ENCODE results near the gene PAQR9. TPM values are rescaled to one million over a fixed set of nuclear protein-coding genes. Genes with fewer than 3 reads are reported as not detected.

PAQR9 gene
- total and polyA plus RNA-seq, 7 donors: not detected

- Histone ChIP-seq H3K4me3 (peak overlapping the region; percentile 64 to 95 (median 94)), H3K27ac (peak overlapping the region in 2 of 4 donors; percentile 93 to 95), H3K4me1 (peaks cover 0 to 49% (median 36%) of the 10 kb centered on the region in 4 donors), H3K27me3 (no peaks in the 10 kb centered on the region), H3K9me3 (no peaks in the 10 kb centered on the region), H3K36me3 (no peaks in the 10 kb centered on the region)
- no peak for DNase-seq
- TF ChIP-seq EP300 (IDR thresholded peaks at IDR 0.05) (no peak), POLR2AphosphoS5 (IDR thresholded peaks at IDR 0.05) (no peak), CTCF (IDR thresholded peaks at IDR 0.05) (no peak)
- intact Hi-C loops (cut with DNase I): loop anchor here (5.0 kb wide), 4 partner anchors 280 to 970 kb away; partner anchors contain the start of genes ATR, DIPK2A, TRPC1 and XRN1
- WGBS, 2 donors: 2 to 5% methylated on average over 9 of the region's 9 CpGs
Measured at GRCh38 chr3:143002727-143003126, 39.3 kb upstream of the PAQR9 start.

- Histone ChIP-seq H3K4me3 (peak overlapping the region; percentile 64 to 95 (median 94)), H3K9me3 (no peaks in the 10 kb centered on the region), H3K4me1 (peaks cover 0 to 49% (median 36%) of the 10 kb centered on the region in 4 donors), H3K27me3 (no peaks in the 10 kb centered on the region), H3K27ac (peak overlapping the region; percentile 91 to 95 (median 92)), H3K36me3 (no peaks in the 10 kb centered on the region)
- intact Hi-C loops (cut with DNase I): loop anchor here (5.0 kb wide), 4 partner anchors 280 to 970 kb away; partner anchors contain the start of genes ATR, DIPK2A, TRPC1 and XRN1
- TF ChIP-seq POLR2AphosphoS5 (IDR thresholded peaks at IDR 0.05) (no peak), POLR2A (IDR thresholded peaks at IDR 0.05) (no peak), EP300 (IDR thresholded peaks at IDR 0.05) (no peak), CTCF (IDR thresholded peaks at IDR 0.05) (no peak)
- no peak for DNase-seq
- 0% methylated on average over 19 of the region's 19 CpGs for WGBS, 2 donors
Measured at GRCh38 chr3:143002083-143002712, 38.7 kb upstream of the PAQR9 start.

- no peaks in the 10 kb centered on the region for H3K9me3 ChIP-seq
- peaks cover 0 to 49% (median 35%) of the 10 kb centered on the region in 4 donors for H3K4me1 ChIP-seq
- intact Hi-C loops (cut with DNase I): loop anchor here (5.0 kb wide), 4 partner anchors 279 to 971 kb away; partner anchors contain the start of genes ATR, DIPK2A, TRPC1 and XRN1
- no peaks in the 10 kb centered on the region for H3K27me3 ChIP-seq
- no peaks in the 10 kb centered on the region for H3K36me3 ChIP-seq
- TF ChIP-seq POLR2A (IDR thresholded peaks at IDR 0.05): peak in 1 of 2 donors; percentile 26
- peak in 2 of 4 donors; percentile 13 to 78 for TF ChIP-seq EP300 (IDR thresholded peaks at IDR 0.05)
- TF ChIP-seq CTCF (IDR thresholded peaks at IDR 0.05): no peak
- peak; percentile 83 to 93 (median 86) for TF ChIP-seq POLR2AphosphoS5 (IDR thresholded peaks at IDR 0.05)
- peak within 1 kb of the TSS; percentile 91 to 95 (median 92) for H3K27ac ChIP-seq
- H3K4me3 ChIP-seq: peak within 1 kb of the TSS; percentile 64 to 95 (median 94)
- peak; percentile 98 for DNase-seq
- 0% methylated on average over 55 of the region's 55 CpGs for WGBS, 2 donors
Measured at GRCh38 chr3:143001369-143002082, 38.1 kb upstream of the PAQR9 start, which contains the start of gene U2SURP. TSS of gene U2SURP (plus strand) at chr3:143001570. CDS start at chr3:143001629, 59 bp downstream.

GRCh38 chr3:143001034-143001368 lies 37.5 kb upstream of the PAQR9 start:
- no peak for DNase-seq
- no peaks in the 10 kb centered on the region for H3K36me3 ChIP-seq
- H3K9me3 ChIP-seq: no peaks in the 10 kb centered on the region
- intact Hi-C loops (cut with DNase I): loop anchor here (5.0 kb wide), 4 partner anchors 279 to 971 kb away; partner anchors contain the start of genes ATR, DIPK2A, TRPC1 and XRN1
- peak overlapping the region; percentile 91 to 95 (median 92) for H3K27ac ChIP-seq
- WGBS, 2 donors: 1% methylated on average over 15 of the region's 15 CpGs
- no peaks in the 10 kb centered on the region for H3K27me3 ChIP-seq
- H3K4me1 ChIP-seq: peaks cover 0 to 49% (median 33%) of the 10 kb centered on the region in 4 donors
- TF ChIP-seq POLR2A (IDR thresholded peaks at IDR 0.05) (no peak), EP300 (IDR thresholded peaks at IDR 0.05) (no peak), POLR2AphosphoS5 (IDR thresholded peaks at IDR 0.05) (no peak), CTCF (IDR thresholded peaks at IDR 0.05) (no peak)
- H3K4me3 ChIP-seq: peak overlapping the region; percentile 64 to 95 (median 94)
